ENCODE data around the gene SYCE1L. TPM values are rescaled to one million over a fixed set of nuclear protein-coding genes. Genes with fewer than 3 reads are reported as not detected.

Gene SYCE1L
- total RNA-seq, 2 donors from 2014 or later: 4.8 to 6.9 TPM

DNA sequence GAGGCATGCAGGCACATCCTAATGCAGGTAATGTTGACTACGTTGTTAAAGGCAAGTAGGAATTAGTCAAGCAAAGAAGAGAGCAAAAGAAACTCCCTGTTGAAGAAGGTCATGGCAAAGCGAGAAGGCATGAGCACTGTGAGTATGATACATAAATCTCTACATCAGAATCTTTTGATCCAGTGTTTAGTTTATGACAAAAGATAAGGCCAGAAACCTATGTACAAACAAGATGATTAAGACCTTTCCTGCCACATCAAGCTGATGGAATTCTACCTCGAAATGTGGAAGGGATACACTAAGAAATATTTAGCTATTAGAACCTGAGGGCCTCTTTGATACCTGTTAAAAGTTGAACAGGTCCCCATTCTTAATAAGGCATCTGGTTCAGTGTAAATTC is 20.2 kb downstream of the SYCE1L start:
- no peak overlapping the region for H3K9ac ChIP-seq (ENCODE audit: low read depth in 2 of 2, low read length in 2 of 2)
- H3K4me1 ChIP-seq: no peaks in the 10 kb centered on the region
- intact Hi-C loops (cut with DNase I): no loop called here
- H3K36me3 ChIP-seq: no peaks in the 10 kb centered on the region
- H3K27me3 ChIP-seq: no peaks in the 10 kb centered on the region
- TF ChIP-seq, protein P1, sequence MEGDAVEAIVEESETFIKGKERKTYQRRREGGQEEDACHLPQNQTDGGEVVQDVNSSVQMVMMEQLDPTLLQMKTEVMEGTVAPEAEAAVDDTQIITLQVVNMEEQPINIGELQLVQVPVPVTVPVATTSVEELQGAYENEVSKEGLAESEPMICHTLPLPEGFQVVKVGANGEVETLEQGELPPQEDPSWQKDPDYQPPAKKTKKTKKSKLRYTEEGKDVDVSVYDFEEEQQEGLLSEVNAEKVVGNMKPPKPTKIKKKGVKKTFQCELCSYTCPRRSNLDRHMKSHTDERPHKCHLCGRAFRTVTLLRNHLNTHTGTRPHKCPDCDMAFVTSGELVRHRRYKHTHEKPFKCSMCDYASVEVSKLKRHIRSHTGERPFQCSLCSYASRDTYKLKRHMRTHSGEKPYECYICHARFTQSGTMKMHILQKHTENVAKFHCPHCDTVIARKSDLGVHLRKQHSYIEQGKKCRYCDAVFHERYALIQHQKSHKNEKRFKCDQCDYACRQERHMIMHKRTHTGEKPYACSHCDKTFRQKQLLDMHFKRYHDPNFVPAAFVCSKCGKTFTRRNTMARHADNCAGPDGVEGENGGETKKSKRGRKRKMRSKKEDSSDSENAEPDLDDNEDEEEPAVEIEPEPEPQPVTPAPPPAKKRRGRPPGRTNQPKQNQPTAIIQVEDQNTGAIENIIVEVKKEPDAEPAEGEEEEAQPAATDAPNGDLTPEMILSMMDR (IDR thresholded peaks at IDR 0.05): no peak
- DNase-seq: no peak
- no peaks in the 10 kb centered on the region for H3K9me3 ChIP-seq
- H3K27ac ChIP-seq: no peak overlapping the region
- no peak overlapping the region for H3K4me3 ChIP-seq

- TF ChIP-seq, protein P1 (IDR thresholded peaks at IDR 0.05): no peak
- intact Hi-C loops (cut with DNase I): no loop called here
Observed at GRCh38 chr16:77220427-77220826, 21.2 kb downstream of the SYCE1L start.

DNA sequence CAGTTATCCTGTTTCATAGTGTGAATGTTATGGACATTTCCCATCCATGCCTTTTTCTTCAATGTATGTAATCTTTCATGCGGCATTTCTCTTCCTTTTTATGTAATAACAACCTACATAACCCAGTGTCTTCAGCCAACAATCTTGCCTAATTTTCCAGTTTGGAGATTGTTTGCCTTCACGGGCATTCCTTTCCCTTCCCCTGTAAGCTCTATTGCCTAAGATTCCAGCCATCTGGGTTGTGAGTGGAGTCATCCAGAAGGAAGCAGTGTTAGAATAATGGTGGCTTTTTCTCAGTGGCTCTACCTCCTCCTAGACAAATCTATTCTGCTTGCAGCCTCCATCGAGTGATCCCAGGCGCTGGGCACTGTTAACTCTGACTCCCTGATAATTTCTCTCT is 22.3 kb downstream of the SYCE1L start:
- intact Hi-C loops (cut with DNase I): no loop called here
- no peak overlapping the region for H3K27ac ChIP-seq
- no peak for DNase-seq
- H3K9me3 ChIP-seq: no peaks in the 10 kb centered on the region
- H3K9ac ChIP-seq (ENCODE audit: low read depth in 2 of 2, low read length in 2 of 2): no peak overlapping the region
- TF ChIP-seq, protein P1 (IDR thresholded peaks at IDR 0.05): no peak
- H3K27me3 ChIP-seq: no peaks in the 10 kb centered on the region
- no peak overlapping the region for H3K4me3 ChIP-seq
- H3K36me3 ChIP-seq: no peaks in the 10 kb centered on the region
- no peaks in the 10 kb centered on the region for H3K4me1 ChIP-seq

More at GRCh38 chr16:77220427-77220826, 21.2 kb downstream of the SYCE1L start:
- H3K9me3 ChIP-seq: no peaks in the 10 kb centered on the region
- H3K27ac ChIP-seq: no peak overlapping the region
- H3K9ac ChIP-seq (ENCODE audit: low read depth in 2 of 2, low read length in 2 of 2): no peak overlapping the region
- no peaks in the 10 kb centered on the region for H3K4me1 ChIP-seq
- DNase-seq: no peak
- no peaks in the 10 kb centered on the region for H3K36me3 ChIP-seq
- no peaks in the 10 kb centered on the region for H3K27me3 ChIP-seq
- H3K4me3 ChIP-seq: no peak overlapping the region

GRCh38 chr16:77223184-77223583 is 24.0 kb downstream of the SYCE1L start:
- H3K36me3 ChIP-seq: no peaks in the 10 kb centered on the region
- DNase-seq: peak; percentile 25
- no peak overlapping the region for H3K27ac ChIP-seq
- H3K9ac ChIP-seq (ENCODE audit: low read depth in 2 of 2, low read length in 2 of 2): no peak overlapping the region
- intact Hi-C loops (cut with DNase I): no loop called here
- H3K27me3 ChIP-seq: no peaks in the 10 kb centered on the region
- no peak overlapping the region for H3K4me3 ChIP-seq
- no peaks in the 10 kb centered on the region for H3K9me3 ChIP-seq
- TF ChIP-seq, protein P1 (IDR thresholded peaks at IDR 0.05): no peak
- H3K4me1 ChIP-seq: no peaks in the 10 kb centered on the region

- no peaks in the 10 kb centered on the region for H3K4me1 ChIP-seq
- TF ChIP-seq, protein P1 (IDR thresholded peaks at IDR 0.05): no peak
- no peaks in the 10 kb centered on the region for H3K27me3 ChIP-seq
- intact Hi-C loops (cut with DNase I): no loop called here
- H3K9ac ChIP-seq (ENCODE audit: low read depth in 2 of 2, low read length in 2 of 2): no peak overlapping the region
- no peak overlapping the region for H3K27ac ChIP-seq
- DNase-seq: no peak
- H3K36me3 ChIP-seq: no peaks in the 10 kb centered on the region
- H3K4me3 ChIP-seq: no peak overlapping the region
- no peaks in the 10 kb centered on the region for H3K9me3 ChIP-seq
Observed at GRCh38 chr16:77225182-77225581, 26.0 kb downstream of the SYCE1L start.

GRCh38 chr16:77227745-77228144 is 28.5 kb downstream of the SYCE1L start:
- H3K4me3 ChIP-seq: no peak overlapping the region
- H3K9ac ChIP-seq (ENCODE audit: low read depth in 2 of 2, low read length in 2 of 2): no peak overlapping the region
- TF ChIP-seq, protein P1 (IDR thresholded peaks at IDR 0.05): no peak
- no peaks in the 10 kb centered on the region for H3K4me1 ChIP-seq
- intact Hi-C loops (cut with DNase I): no loop called here
- DNase-seq: no peak
- H3K27me3 ChIP-seq: no peaks in the 10 kb centered on the region
- H3K36me3 ChIP-seq: no peaks in the 10 kb centered on the region
- no peaks in the 10 kb centered on the region for H3K9me3 ChIP-seq
- no peak overlapping the region for H3K27ac ChIP-seq
